OCI-LY7 (cell line): Measurements from ENCODE around the gene BTBD2.

ENCODE experiments used
- CTCF ChIP-seq: fragments of 200-600 bp; sonication (generic); conservative IDR thresholded peaks from 2 replicates; pipeline ENCODE4 v1.5.1; 2014; ENCODE audit warnings: mild to moderate bottlenecking, antibody characterized with exemption, low read length, moderate library complexity, mixed read lengths
- EZH2phosphoT487 ChIP-seq: fragments of 200-600 bp; sonication (generic); IDR thresholded peaks from 2 replicates; pipeline ENCODE4 v1.6.1; 2018; ENCODE audit warnings: low read depth, borderline replicate concordance, mild to moderate bottlenecking, mixed run types, antibody characterized with exemption, low read length, moderate library complexity, mixed read lengths

DNA sequence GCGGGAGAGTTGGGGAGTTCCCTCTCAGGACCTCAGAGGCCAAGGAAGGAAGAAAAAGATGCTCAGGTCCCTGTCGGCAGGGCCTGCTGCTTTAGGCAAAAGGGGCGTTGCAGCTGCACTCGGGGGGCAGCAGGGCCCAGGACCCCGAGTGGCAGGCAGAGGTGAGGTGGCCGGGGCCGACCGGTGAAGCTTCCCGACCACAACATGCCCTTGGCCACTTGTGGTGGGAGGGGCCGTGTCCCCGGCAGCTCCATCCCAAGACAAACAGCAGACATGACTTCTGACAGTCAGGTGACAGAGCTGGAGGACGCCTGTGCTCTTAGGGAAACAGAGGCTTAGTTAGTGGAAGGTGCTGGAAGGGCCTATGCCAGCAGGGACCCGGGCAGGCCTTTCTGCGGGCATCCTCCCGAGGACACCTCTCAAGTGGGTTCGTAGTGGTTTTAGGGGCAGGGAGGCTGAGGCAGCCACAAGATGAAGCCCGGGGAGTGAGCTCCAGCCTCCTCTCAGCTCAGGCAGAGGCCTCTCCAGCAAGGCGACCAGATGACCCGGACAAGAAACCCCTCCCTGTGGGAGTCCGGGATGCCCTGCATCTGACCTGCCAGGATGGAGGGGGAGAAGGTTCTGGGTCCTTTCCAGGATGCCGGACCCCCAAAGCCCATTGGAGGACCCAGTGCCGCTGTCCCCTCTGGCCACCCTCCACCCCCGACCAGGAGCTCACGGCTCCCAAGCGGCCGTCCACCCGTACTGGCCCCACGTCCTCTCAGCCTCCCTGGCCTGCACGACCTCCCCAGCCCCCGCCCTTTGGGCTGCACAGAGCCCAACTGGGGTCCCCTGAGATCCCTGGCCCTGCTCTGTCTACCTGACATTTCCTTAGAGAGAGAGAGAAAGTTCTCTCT is 24.2 kb downstream of the BTBD2 start:
- TF ChIP-seq CTCF (no peak), EZH2phosphoT487 (no peak)
